GM19023 (cell line): Measurements from ENCODE around the gene CUX1.

ENCODE experiments used
- ATAC-seq: cut with Tn5 transposase; IDR thresholded peaks from one replicate; pipeline ENCODE4 v1.9.1; 2021; ENCODE audit warnings: mild to moderate bottlenecking, moderate library complexity; ENCODE audit not compliant: unreplicated experiment

The CUX1 gene

GRCh38 chr7:102089175-102090098 lies 272.0 kb downstream of the CUX1 start:
- ATAC-seq: no peak

- no peak for ATAC-seq
These were observed 276.3 kb downstream of the CUX1 start for GRCh38 chr7:102093599-102094315.

- no peak for ATAC-seq
These were observed 276.9 kb downstream of the CUX1 start for GRCh38 chr7:102094316-102094650.

GRCh38 chr7:102095321-102096011 lies 278.0 kb downstream of the CUX1 start:
- ATAC-seq: no peak

- ATAC-seq: no peak
These were observed 278.5 kb downstream of the CUX1 start for GRCh38 chr7:102096012-102096332.

GRCh38 chr7:102096706-102097427 lies 279.4 kb downstream of the CUX1 start:
- ATAC-seq: no peak

- ATAC-seq: no peak
These were observed 280.3 kb downstream of the CUX1 start for GRCh38 chr7:102097601-102098161.

- no peak for ATAC-seq
These were observed 281.6 kb downstream of the CUX1 start for GRCh38 chr7:102098986-102099385.

- ATAC-seq: no peak
These were observed 282.0 kb downstream of the CUX1 start for GRCh38 chr7:102099474-102099873.

GRCh38 chr7:102101111-102101551 lies 283.7 kb downstream of the CUX1 start:
- ATAC-seq: no peak

- no peak for ATAC-seq
These were observed 284.5 kb downstream of the CUX1 start for GRCh38 chr7:102101926-102102325.

- no peak for ATAC-seq
These were observed 285.6 kb downstream of the CUX1 start for GRCh38 chr7:102103027-102103372.

- ATAC-seq: no peak
These were observed 286.8 kb downstream of the CUX1 start for GRCh38 chr7:102104245-102104644.

GRCh38 chr7:102106625-102107024 lies 289.2 kb downstream of the CUX1 start:
- ATAC-seq: no peak

- ATAC-seq: no peak
These were observed 290.2 kb downstream of the CUX1 start for GRCh38 chr7:102107474-102108104.

- no peak for ATAC-seq
These were observed 293.9 kb downstream of the CUX1 start for GRCh38 chr7:102111061-102112041.

GRCh38 chr7:102115181-102115580 lies 297.8 kb downstream of the CUX1 start:
- no peak for ATAC-seq

- ATAC-seq: no peak
These were observed 298.5 kb downstream of the CUX1 start for GRCh38 chr7:102115931-102116330.

- ATAC-seq: no peak
These were observed 300.3 kb downstream of the CUX1 start for GRCh38 chr7:102117743-102118142.
